GM12872 (cell line): Measurements from ENCODE around the gene RNF148.

Experiments
- TF ChIP-seq, protein P1 (sequence below): IDR thresholded peaks from 3 replicates; pipeline ENCODE4 v1.5.1; 2011; ENCODE audit warnings: low read depth, mild to moderate bottlenecking, low read length, moderate library complexity; ENCODE audit not compliant: insufficient read depth

Gene RNF148

DNA sequence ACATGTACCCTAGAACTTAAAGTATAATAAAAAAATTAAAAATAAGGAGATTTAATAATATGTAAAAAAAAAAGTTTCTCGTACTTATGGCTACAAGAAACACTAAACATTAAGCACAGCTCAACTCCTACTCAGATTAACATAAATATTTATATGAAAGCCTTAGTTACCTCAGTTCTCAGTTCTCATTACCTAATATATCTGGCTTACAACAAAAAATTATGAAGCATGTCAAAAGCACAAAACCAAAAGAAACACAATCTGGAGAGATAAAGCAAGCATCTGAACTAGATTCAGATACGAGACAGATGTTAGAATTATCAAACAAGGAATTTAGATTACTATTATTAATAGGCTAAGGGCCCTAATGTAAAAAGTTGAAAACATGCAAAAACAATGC lies 43.9 kb downstream of the RNF148 start:
- TF ChIP-seq, protein P1, sequence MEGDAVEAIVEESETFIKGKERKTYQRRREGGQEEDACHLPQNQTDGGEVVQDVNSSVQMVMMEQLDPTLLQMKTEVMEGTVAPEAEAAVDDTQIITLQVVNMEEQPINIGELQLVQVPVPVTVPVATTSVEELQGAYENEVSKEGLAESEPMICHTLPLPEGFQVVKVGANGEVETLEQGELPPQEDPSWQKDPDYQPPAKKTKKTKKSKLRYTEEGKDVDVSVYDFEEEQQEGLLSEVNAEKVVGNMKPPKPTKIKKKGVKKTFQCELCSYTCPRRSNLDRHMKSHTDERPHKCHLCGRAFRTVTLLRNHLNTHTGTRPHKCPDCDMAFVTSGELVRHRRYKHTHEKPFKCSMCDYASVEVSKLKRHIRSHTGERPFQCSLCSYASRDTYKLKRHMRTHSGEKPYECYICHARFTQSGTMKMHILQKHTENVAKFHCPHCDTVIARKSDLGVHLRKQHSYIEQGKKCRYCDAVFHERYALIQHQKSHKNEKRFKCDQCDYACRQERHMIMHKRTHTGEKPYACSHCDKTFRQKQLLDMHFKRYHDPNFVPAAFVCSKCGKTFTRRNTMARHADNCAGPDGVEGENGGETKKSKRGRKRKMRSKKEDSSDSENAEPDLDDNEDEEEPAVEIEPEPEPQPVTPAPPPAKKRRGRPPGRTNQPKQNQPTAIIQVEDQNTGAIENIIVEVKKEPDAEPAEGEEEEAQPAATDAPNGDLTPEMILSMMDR = no peak

DNA sequence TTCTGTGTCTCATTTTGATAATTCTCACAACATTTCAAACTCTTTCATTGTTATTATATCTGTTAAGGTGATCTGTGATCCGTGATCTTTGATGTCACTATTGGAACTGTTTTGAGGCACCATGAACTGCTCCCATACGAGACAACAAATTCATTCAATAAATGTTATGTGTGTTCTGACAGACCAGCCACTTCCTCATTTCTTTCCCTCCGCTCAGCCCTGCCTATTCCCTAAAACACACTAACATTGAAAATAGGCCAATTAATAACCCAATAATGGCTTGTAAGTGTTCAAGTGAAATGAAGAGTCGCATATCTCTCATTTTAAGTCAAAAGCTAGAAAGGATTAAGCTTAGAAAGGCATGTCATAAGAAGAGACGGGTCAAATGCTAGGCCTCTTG lies 49.0 kb downstream of the RNF148 start:
- TF ChIP-seq, protein P1 = no peak

DNA sequence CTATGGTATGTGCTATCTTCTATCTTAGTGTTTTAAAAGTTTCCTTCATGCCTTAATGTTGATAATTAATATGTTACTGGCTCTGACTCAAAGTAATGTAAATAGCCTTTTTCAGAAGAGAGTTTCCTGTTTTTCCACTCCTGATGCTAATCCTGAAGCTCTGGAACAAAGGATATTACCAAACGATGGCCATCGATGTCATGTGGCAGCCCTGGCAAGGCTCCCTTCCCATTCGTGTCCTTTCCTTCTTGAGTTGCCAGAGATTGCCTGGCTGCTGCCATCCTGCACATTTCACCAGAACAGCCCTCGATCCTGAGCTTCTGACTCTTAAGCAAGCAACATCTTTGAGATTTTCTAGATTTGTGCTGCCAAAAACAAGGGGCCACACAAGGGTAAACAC lies 49.8 kb downstream of the RNF148 start:
- TF ChIP-seq, protein P1 = no peak
